Femur (tissue), 1 donor: ENCODE data around the gene C1orf159.
A peak's percentile ranks its signal among the peaks of the same experiment; 100 is the strongest.
"Not testable (repeated sequence)": the region's sequence is repeated elsewhere in the genome, so short reads cannot be mapped to it uniquely, and the experiment has no call there.

ENCODE experiments used
- DNase-seq: peaks from one replicate; pipeline ENCODE4 v3.0.0-alpha.2; 2017

The C1orf159 gene

DNA sequence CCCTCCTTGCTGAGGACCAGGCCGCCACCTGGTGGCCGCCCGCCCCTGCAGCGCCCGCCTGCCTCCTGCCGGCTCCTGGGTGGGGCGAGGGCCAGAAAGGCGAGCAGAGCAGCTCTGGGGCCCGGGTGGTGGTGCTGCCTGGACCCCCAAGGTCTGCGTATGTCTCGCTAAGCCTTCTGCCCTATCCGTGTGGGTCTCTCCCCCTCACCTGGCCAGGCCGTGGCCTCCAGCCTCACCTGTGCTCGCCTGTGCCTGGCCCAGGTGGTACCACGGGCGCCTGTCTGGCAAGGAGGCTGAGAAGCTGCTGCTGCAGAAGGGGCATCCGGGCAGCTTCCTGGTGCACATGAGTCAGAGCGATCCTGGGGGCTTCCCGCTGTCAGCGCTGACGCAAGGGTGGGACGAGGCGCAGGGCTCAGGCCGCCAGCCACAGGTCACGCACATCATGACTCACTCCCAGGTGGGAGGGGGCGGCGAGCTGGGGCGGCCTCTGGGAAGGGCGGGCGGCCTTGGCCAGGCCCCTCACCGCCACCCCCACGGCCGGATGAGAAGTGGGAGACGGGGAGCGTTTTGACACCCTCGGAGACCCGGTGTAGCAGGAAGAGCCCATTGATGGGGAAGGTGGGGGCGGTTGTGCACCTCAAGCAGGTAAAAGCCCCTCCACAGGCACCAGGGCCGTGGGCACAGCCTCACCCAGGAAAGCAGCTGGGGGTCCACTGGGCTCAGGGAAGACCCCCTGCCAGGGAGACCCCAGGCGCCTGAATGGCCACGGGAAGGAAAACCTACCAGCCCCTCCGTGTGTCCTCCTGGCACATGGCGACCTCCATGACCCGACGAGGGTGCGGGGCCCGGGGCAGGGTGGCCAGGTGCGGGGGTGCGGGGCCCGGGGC lies 51.7 kb downstream of the C1orf159 start:
- peak; percentile 64 for DNase-seq

DNA sequence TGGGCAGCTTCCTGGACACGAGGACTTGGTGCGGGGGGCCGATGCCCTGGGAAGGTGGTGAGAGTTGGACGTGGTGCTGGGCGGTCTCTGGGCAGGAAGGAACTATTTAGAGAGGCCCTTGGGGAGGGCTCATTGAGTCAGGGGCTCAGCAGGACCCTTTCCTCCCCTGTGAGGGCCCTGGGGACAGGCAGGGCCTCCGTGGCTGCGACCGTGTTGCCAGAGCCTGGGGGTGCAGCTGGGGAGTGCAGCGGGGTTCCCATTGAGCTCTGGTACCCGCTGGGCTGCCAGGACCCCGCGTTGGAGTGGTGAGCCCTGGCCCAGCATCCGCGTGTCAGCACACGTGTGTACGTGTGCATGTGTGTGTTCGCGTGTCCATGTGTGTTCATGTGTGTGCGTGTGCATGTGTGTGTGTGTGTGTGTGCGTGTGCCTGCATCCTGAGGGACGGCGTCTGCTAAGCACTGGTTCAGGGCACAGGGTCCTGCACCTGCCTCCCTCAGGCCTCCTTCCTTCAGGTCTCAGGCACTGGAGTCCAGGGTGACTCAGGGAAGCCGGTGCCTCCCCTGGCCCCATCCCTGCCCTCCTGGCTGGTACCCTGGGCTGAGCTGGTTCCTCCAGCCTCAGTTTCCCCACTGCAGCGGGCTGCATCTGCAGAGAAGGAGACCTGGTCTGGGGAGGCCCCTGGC lies 52.5 kb downstream of the C1orf159 start:
- no peak for DNase-seq

DNA sequence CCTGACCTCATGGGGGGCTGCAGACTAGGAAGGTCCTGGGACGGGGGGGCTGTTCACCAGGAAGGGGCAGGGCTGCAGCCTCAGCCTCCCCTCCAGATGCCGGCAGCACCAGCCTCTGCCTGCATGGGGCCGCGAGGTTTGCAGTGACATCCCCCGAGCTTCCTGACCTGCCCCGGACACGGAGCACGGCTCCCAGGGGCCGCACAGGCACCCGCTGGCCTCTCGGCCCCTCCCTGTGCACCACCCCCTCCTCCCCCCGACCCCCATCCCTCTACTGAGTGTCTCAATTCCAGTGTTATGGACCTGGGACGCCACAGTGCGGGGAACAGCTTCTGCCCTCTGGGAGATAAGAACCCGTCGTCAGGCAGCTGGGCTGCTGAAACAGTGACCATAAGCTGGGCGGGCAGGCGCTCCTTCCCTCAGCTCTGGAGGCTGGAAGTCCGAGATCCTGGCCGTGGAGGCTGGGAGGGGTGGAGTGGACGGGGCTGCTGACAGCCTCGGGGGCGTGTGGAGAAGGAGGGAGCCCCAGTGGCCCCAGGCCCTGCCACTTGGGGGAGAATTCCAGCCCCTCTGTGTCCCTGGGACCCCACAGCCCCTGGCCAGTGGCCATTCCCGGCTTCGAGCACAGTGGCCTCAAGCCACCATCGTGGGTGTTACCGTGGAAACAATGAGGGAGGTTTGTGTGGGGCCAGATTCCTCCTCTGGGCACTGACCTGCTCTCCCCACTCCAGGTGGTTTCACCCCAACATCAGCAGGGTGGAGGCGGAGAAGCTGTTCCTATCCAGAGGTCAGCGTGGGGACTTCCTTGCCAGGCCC lies 53.3 kb downstream of the C1orf159 start:
- DNase-seq, result no peak

DNA sequence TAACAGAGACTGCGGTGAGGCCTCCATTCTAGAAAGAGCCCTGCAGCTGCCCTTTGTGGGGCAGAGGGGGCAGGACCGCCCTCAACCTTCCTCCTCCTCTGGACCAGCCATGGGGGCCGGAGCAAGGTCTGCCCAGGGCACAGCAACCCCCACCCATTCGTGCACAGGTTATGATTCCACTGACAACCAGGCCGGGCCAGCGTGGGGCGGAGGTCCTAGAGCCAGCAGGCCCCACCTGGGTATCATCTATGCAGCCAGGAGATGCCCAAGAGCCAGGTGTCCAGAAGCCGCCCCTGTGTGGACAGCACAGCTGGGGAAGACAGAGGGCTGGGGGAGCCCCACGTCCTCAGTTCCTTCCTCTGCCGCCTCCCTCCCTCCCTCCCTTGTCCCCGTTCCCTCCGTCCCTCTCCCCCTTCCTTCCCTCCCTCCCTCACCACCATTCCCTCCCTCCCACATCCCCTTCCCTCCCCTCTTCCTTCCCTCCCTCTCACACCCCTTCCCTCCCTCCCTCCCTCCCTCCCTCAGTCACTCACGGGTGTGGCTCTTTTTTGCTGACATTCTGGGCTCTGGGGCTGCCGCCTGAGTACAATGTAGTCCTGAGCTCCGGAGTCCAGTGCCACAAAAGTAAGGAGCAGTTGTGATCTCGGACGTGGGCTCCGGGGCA lies 54.1 kb downstream of the C1orf159 start:
- no peak for DNase-seq

DNA sequence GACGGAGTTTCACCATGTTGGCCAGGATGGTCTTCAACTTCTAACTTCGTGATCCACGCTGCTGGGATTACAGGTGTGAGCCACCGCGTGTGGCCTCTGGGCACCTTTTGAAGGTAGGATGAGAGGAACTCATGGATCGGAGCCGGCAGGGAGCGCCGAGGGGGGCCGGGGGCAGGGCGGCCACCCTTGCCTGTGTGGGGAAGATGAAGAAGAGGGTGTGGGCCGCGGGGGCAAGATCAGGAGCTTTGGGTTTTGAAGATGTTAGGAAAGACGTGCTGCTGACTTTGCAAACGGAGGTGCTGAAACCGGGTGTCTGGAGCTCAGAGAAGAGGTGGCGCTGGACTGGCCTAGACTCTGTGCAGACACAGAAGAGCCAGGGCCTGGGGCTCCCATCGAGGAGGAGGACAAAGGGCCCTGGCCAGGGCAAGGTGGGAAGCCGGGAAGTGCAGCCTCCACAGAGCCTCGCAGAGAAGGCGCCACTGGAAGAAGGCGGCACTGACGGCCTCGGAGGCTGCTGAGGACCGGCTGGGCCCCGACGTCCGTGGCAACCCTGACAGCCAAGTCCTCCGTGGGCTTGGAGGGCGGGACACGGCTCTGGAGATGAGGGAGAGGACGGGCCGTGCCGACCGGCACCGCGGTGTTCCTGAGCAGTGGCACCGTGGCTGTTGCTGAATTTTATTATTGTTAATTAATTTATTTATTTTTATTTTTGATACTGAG lies 55.4 kb downstream of the C1orf159 start:
- no peak for DNase-seq

DNA sequence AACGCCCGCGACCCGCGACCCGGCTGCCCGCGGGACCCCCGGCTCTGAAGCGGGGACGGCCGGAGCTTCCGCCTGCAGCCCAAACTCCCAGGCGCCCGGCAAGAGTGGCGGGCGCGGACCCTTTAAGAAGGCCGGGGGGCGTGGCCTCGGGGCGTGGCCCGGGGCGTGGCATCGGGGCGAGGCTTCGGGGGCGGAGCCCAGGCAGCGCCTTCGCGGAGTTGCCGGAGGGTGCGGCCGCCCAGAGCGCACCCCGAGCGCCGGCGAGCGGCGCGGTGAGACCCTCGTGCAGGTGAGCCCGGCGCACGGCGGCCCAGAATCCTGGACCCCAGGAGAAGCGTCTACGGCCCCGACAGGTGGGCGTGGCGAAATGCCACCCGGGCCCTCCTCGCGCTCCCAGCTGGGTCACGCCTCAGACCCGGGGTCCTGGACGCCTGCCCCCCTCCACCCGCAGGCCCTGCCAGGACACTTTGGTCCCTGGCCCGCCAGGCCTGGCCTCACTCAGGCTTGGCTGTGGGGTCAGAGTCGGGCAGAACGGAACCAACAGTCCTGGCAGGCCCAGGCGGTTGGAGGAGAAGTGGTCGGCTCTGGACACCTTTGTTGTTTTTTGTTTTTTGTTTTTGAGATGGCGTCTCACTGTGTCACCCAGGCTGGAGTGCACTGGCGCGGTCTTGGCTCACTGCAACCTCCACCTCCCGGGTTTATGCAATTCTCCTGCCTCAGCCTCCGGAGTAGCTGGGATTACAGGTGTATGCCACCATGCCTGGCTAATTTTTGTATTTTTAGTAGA lies 56.2 kb downstream of the C1orf159 start:
- DNase-seq, result peak; percentile 86

DNA sequence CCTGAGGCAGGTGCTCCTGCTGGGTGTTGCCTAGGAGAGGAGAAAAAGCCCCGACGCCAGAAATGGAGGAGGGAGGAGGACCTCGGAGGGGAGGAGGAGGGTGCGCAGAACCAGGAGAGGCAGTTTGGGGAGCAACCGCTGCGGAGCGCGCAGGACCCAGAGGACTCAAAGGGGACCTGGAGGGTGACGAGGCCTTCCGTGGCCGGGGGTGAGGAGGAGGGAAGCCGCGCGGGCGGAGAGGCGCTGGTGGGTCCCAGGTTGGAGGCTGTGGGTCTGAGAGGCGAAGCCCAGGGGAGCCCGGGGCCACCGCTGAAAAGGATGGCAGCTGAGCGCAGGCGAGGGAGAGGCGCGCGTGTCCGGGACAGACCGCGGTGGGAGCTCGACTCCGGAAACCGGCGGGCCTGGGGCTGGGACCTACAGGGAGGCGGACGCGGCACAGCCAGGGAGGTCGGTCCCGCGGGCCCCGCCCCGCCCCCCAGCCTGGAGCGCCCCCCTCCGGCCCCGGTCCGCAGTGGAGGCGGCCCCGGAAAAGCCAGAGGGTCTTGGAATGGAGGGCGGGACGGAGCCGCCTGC lies 56.9 kb downstream of the C1orf159 start:
- no peak for DNase-seq

DNA sequence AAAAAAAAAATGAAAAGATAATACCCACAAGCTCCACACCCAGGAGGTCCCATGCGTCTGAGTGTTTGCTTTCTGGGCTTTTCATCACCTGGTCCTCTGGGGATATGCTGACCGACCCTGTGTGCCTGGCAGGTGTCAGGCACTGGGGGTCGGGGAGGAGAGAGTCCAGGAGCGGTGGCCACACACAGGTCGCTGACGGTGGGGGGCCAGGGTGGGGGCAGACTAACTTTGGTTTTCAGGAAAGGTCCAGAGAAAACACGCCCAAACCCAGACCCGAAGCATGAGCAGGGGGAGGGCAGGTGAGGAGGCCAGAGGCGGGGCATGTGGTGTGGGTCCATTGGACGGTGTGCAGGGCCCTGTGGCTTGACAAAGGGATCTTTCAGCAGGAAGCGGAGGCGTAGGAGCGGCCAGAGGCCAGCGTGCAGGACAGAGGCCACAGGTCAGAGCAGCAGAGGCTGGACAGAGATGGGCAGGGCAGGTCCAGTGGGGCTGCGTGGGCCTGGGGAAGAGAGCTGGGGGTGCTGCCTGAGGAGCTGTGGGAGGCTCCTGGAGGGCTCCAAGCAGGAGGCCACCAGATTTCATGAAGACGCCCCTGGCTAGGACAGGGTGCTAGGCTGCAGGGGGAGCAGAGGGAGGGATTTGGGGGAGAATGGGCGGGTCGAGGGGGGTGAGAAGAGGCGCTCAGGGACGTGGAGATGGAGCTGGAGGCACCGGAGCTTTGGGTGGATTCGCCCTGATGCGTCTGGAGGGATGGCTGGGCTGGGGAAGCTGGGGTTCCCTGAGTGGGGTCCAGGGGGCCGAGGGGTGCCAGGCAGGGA lies 57.6 kb downstream of the C1orf159 start:
- no peak for DNase-seq

DNA sequence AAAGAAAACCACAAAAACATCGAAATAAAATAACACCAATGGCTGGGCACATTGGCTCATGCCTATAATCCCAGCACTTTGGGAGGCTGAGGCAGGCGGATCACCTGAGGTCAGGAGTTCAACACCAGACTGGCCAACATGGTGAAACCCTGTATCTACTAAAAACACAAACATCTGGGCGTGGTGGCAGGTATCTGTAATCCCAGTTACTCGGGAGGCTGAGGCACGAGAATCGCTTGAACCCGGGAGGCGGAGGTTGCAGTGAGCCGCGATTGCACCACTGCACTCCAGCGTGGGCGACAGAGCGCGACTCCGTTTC lies 58.2 kb downstream of the C1orf159 start:
- DNase-seq, result not testable (repeated sequence)

DNA sequence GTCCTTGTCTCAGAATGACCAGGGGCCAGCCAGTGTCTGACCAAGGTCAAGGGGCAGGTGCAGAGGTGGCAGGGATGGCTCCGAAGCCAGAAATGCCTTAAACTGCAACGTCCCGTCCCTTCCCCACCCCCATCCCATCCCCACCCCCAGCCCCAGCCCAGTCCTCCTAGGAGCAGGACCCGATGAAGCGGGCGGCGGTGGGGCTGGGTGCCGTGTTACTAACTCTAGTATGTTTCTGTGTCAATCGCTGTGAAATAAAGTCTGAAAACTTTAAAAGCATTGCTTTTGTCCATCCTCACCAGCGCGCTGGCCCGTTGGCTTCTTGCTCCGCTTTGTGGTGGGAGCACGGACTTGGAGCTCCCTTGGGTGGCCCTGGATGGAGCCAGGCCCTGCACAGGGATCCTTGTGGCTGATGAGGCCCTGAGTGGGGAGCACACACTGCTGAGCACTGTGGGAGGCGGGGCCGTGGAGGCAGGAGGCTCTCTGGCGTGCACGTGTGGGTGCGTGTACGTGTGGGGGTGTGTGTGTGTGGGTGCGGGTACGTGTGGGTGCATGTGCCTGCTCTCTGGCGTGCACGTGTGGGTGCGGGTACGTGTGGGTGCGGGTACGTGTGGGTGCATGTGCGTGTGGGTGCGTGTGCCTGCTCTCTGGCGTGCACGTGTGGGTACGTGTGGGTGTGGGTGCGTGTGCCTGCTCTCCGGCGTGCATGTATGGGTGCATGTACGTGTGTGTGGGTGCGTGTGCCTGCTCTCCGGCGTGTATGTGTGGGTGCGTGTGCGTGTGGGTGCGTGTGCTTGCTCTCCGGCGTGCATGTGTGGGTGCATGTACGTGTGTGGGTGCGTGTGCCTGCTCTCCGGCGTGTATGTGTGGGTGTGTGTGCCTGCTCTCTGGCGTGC lies 59.8 kb downstream of the C1orf159 start:
- DNase-seq, result no peak

DNA sequence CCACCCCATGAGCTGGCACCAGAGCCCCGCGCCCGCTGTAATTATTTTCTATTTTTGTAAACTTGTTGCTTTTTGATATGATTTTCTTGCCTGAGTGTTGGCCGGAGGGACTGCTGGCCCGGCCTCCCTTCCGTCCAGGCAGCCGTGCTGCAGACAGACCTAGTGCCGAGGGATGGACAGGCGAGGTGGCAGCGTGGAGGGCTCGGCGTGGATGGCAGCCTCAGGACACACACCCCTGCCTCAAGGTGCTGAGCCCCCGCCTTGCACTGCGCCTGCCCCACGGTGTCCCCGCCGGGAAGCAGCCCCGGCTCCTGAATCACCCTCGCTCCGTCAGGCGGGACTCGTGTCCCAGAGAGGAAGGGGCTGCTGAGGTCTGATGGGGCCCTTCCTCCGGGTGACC lies 60.9 kb downstream of the C1orf159 start:
- no peak for DNase-seq

DNA sequence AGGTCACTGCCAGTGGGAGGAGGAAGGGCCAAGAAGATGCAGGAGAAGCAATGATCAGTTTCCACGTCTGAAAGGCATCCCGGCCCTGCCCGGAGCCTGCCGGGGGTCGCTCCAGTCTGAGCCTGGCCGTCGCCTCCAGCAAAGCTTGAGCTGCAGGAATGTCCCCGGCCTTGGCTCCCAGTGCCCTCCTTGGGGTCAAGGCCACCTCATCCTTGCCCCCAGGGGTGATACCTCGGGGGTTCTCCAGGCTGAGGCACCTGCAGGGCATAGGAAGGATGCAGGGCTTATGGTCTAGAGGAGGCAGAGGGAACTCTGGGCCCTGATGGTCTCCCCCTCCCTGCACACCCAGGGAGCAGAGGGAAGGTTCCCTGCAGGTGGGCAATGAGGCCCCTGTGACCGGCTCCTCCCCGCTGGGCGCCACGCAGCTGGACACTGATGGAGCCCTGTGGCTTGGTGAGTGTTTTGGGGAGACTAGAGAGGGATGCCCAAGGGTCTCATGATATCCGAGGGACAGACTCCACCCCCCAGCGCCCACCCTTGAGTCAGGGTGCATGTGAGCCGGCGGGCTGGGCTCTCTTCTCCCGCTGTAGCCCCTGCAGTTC lies 61.7 kb downstream of the C1orf159 start:
- DNase-seq, result no peak

DNA sequence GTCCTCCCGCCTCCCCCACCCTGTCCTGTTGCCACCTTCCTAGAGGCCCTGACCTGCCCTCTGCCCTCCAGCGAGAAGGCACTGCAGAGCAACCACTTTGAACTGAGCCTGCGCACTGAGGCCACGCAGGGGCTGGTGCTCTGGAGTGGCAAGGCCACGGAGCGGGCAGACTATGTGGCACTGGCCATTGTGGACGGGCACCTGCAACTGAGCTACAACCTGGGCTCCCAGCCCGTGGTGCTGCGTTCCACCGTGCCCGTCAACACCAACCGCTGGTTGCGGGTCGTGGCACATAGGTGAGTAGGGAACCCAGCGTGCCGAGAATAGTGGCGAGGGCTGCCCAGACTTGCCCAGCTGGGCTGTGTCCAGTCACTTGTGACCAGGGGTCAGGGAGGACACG lies 62.2 kb downstream of the C1orf159 start:
- DNase-seq, result no peak

DNA sequence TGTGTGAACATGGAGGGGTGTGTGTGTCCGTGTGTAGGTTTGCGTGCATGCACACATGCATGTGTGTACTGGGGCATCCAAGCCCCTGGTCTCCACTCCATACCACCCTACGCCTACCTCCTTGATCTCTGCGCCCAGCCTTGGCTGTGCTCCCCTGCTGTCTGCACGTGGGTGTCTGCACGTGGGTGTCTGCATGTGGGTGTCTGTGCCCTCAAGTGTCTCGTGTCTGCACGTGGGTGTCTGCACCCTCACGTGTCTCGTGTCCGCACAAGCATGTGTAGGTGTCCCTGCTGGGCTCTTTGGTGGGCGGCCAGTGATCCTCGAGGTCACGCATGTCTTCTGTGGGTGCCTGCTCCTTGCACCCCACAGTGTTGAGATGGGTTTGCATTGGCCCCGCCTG lies 62.9 kb downstream of the C1orf159 start:
- no peak for DNase-seq

DNA sequence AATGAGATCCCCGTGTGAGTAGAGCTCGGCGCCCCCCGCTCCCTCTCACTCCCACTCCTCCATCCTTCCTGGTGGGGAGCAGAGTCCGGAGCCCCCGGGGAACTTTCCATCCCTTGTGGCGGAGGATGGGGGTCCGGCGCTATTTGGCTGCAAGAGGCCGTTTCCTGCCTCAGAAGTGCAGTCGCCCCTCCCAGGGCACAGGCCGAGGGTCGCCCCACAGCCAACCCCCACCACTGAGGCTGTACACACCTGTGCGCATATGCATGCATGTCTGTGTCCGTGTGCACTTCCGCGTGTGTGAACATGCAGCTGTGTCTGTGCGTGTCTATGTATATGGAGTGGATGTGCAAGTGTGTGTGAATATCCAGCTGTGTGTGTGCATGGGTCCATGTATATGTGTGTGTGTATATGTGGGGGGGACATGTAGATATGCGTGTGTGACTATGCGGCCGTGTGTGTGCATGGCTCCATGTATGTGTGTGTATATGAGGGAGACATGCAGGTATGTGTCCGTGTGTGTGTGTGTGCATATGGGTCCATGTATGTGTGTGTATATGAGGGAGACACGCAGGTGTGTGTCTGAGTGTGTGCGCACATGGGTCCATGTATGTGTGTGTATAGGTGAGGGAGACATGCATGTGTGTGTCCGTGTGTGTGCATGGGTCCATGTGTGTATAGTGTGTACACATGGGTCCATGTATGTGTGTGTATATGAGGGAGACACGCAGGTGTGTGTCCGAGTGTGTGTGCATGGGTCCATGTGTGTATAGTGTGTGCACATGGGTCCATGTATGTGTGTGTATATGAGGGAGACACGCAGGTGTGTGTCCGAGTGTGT lies 63.7 kb downstream of the C1orf159 start:
- DNase-seq, result no peak

DNA sequence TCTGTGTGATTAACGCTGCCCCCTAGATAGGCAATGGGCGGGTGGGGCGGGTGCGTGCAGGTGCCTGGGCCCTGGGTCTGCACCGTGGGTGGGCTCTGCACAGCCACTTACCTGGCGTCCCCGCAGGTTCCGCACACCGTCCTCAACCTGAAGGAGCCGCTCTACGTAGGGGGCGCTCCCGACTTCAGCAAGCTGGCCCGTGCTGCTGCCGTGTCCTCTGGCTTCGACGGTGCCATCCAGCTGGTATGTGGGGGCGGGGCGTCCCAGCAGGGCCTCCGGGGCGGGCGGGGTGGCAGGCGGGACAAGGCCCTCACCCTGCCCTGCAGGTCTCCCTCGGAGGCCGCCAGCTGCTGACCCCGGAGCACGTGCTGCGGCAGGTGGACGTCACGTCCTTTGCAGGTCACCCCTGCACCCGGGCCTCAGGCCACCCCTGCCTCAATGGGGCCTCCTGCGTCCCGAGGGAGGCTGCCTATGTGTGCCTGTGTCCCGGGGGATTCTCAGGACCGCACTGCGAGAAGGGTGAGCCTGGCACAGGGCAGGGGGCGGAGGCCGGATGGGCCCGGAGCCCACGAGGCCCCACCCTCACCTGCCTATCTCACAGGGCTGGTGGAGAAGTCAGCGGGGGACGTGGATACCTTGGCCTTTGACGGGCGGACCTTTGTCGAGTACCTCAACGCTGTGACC lies 64.6 kb downstream of the C1orf159 start:
- no peak for DNase-seq

DNA sequence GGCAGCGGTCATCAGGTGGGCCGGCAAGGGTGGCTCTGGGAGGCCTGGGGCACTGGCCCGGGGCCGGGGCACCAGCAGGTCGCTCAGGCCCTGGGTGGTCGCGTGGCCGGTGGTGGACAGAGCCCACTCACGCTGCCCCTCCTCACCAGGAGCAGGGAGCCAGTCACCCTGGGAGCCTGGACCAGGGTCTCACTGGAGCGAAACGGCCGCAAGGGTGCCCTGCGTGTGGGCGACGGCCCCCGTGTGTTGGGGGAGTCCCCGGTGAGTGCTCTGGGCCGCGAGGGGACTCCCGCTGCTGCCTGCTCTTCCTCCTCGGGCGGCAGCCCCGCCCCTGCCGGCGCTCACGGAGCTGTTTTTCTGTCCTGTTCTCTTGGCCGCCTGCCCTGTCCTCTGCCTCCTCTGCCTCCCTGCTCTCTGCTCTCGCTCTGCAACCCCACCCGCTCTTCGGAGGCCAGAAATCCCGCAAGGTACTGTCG lies 65.3 kb downstream of the C1orf159 start:
- no peak for DNase-seq
